Right atrium auricular region (tissue), 2 donors: ENCODE measurements around the gene PRRX1. TPM values are rescaled to one million over a fixed set of nuclear protein-coding genes. Genes with fewer than 3 reads are reported as not detected.
A peak's percentile ranks its signal among the peaks of the same experiment; 100 is the strongest.

ENCODE experiments used
- DNase-seq: peaks from one replicate; pipeline ENCODE4 v3.0.0-alpha.2; 2019; ENCODE audit warnings: low spot score
- H3K27ac ChIP-seq, 2 donors: fragments of 200-600 bp; sonication (generic); 1 replicate in 1 of 2; 2 replicates in 1 of 2; pipeline ENCODE4 v1.5.1; 2016 to 2019
- H3K27me3 ChIP-seq, 2 donors: fragments of 200-600 bp; sonication (generic); one replicate each; pipeline versions ENCODE4 v1.5.1 to v1.6.0; 2017 to 2019
- H3K36me3 ChIP-seq: fragments of 200-600 bp; sonication (generic); one replicate; pipeline ENCODE4 v1.5.1; 2016
- H3K4me1 ChIP-seq, 2 donors: fragments of 200-600 bp; sonication (generic); one replicate each; pipeline versions ENCODE4 v1.5.1 to v1.6.0; 2017 to 2019
- H3K4me3 ChIP-seq, 2 donors: fragments of 200-600 bp; sonication (generic); 1 replicate in 1 of 2; 2 replicates in 1 of 2; pipeline ENCODE4 v1.5.1; 2017 to 2019; ENCODE audit warnings: mild to moderate bottlenecking in 1 of 2, moderate library complexity in 1 of 2
- H3K9me3 ChIP-seq, 2 donors: fragments of 200-600 bp; sonication (generic); one replicate each; pipeline ENCODE4 v1.5.1; 2019
- CTCF ChIP-seq, 2 donors: fragments of 200-600 bp; sonication (generic); IDR thresholded peaks; one replicate each; pipeline ENCODE4 v1.5.1; 2019; ENCODE audit warnings: antibody characterized with exemption in 2 of 2
- total RNA-seq, 2 donors: library from RNA; depleted of rRNA; stranded (reverse); fragments of >200 nt; gene quantifications; one replicate each; pipeline ENCODE4 v1.1.0, GENCODE V29; 2016

PRRX1 gene
- total RNA-seq, 2 donors from 2014 or later: 23.9 to 55.1 TPM

- no peak overlapping the region for H3K4me3 ChIP-seq
- no peak for TF ChIP-seq CTCF (IDR thresholded peaks at IDR 0.05)
- no peaks in the 10 kb centered on the region for H3K27me3 ChIP-seq
- H3K36me3 ChIP-seq: no peaks in the 10 kb centered on the region
- H3K27ac ChIP-seq: no peak overlapping the region
- no peaks in the 10 kb centered on the region for H3K4me1 ChIP-seq
- H3K9me3 ChIP-seq: no peaks in the 10 kb centered on the region
- DNase-seq: no peak
These were observed 91.9 kb downstream of the PRRX1 start for GRCh38 chr1:170755795-170756194.

- H3K27ac ChIP-seq: no peak overlapping the region
- no peaks in the 10 kb centered on the region for H3K27me3 ChIP-seq
- no peaks in the 10 kb centered on the region for H3K4me1 ChIP-seq
- H3K9me3 ChIP-seq: no peaks in the 10 kb centered on the region
- H3K36me3 ChIP-seq: no peaks in the 10 kb centered on the region
- H3K4me3 ChIP-seq: no peak overlapping the region
- no peak for TF ChIP-seq CTCF (IDR thresholded peaks at IDR 0.05)
- no peak for DNase-seq
These were observed 95.1 kb downstream of the PRRX1 start for GRCh38 chr1:170758992-170759391.

- no peak for DNase-seq
- TF ChIP-seq CTCF (IDR thresholded peaks at IDR 0.05): no peak
- Histone ChIP-seq H3K27ac (peak overlapping the region in 1 of 2 donors; percentile 1), H3K27me3 (no peaks in the 10 kb centered on the region), H3K36me3 (no peaks in the 10 kb centered on the region), H3K9me3 (no peaks in the 10 kb centered on the region), H3K4me3 (no peak overlapping the region), H3K4me1 (no peaks in the 10 kb centered on the region)
These were observed 101.3 kb downstream of the PRRX1 start for GRCh38 chr1:170765279-170765678.

GRCh38 chr1:170765712-170766330 is 101.9 kb downstream of the PRRX1 start:
- H3K27ac ChIP-seq: peak overlapping the region in 1 of 2 donors; percentile 1
- no peaks in the 10 kb centered on the region for H3K27me3 ChIP-seq
- no peak for DNase-seq
- H3K4me3 ChIP-seq: no peak overlapping the region
- TF ChIP-seq CTCF (IDR thresholded peaks at IDR 0.05): peak; percentile 21 to 77
- no peaks in the 10 kb centered on the region for H3K36me3 ChIP-seq
- no peaks in the 10 kb centered on the region for H3K9me3 ChIP-seq
- H3K4me1 ChIP-seq: no peaks in the 10 kb centered on the region

GRCh38 chr1:170768929-170769328 is 105.0 kb downstream of the PRRX1 start:
- no peak overlapping the region for H3K4me3 ChIP-seq

More at GRCh38 chr1:170768929-170769328, 105.0 kb downstream of the PRRX1 start:
- no peak for TF ChIP-seq CTCF (IDR thresholded peaks at IDR 0.05)
- Histone ChIP-seq H3K27ac (no peak overlapping the region), H3K27me3 (no peaks in the 10 kb centered on the region), H3K36me3 (no peaks in the 10 kb centered on the region), H3K9me3 (no peaks in the 10 kb centered on the region), H3K4me1 (no peaks in the 10 kb centered on the region)
- DNase-seq: no peak
